HepG2 (cell line): Measurements from ENCODE around the gene TTC17. TPM values are rescaled to one million over a fixed set of nuclear protein-coding genes. Genes with fewer than 3 reads are reported as not detected.

ENCODE experiments used
- AFF4 ChIP-seq: sonication (generic); formaldehyde crosslinking; IDR thresholded peaks from 2 replicates; pipeline ENCODE4 v1.4.0; 2020; ENCODE audit warnings: missing genetic modification reagents
- BCL6 ChIP-seq: IDR thresholded peaks from 2 replicates; pipeline ENCODE4 v1.6.1; 2016; ENCODE audit warnings: missing genetic modification reagents, missing compliant biosample characterization
- FOXP1 ChIP-seq, 2 experiments: fragments of 450-650 bp in 1 of 2; IDR thresholded peaks; 2 replicates each; pipeline ENCODE4 v1.6.1; 2017 to 2018; ENCODE audit warnings: antibody characterized with exemption in 1 of 2
- PCBP2 ChIP-seq: fragments of 200-400 bp; formaldehyde crosslinking; optimal IDR thresholded peaks from 2 replicates; pipeline ENCODE3; 2018; ENCODE audit warnings: low read length, low read depth; ENCODE audit not compliant: poor library complexity, severe bottlenecking
- SNAPC2 ChIP-seq: sonication (generic); formaldehyde crosslinking; IDR thresholded peaks from 2 replicates; pipeline ENCODE4 v1.8.1; 2022; ENCODE audit warnings: mild to moderate bottlenecking, missing genetic modification reagents
- SRSF9 ChIP-seq: fragments of 200-400 bp; formaldehyde crosslinking; IDR thresholded peaks from 2 replicates; pipeline ENCODE4 v1.6.1; 2018; ENCODE audit warnings: borderline replicate concordance, mild to moderate bottlenecking, low read depth, low read length; ENCODE audit not compliant: insufficient read depth, poor library complexity, severe bottlenecking
- U2AF1 ChIP-seq: fragments of 200-400 bp; formaldehyde crosslinking; optimal IDR thresholded peaks from 2 replicates; pipeline ENCODE3; 2017; ENCODE audit warnings: mild to moderate bottlenecking, low read depth, low read length
- ZBTB42 ChIP-seq: sonication (generic); formaldehyde crosslinking; IDR thresholded peaks from 2 replicates; pipeline ENCODE4 v1.5.0; 2020; ENCODE audit warnings: mild to moderate bottlenecking, missing genetic modification reagents
- ZNF337 ChIP-seq: sonication (generic); formaldehyde crosslinking; IDR thresholded peaks from 2 replicates; pipeline ENCODE4 v1.5.1; 2020; ENCODE audit warnings: missing genetic modification reagents, low read depth, mild to moderate bottlenecking, borderline replicate concordance
- ZNF34 ChIP-seq: sonication (generic); formaldehyde crosslinking; IDR thresholded peaks from 2 replicates; pipeline ENCODE4 v1.4.0; 2020; ENCODE audit warnings: mild to moderate bottlenecking, missing genetic modification reagents, borderline replicate concordance
- ZNF362 ChIP-seq: sonication (generic); formaldehyde crosslinking; IDR thresholded peaks from 2 replicates; pipeline ENCODE4 v1.4.0; 2020; ENCODE audit warnings: missing genetic modification reagents, mild to moderate bottlenecking, borderline replicate concordance
- ZNF589 ChIP-seq: sonication (generic); formaldehyde crosslinking; conservative IDR thresholded peaks from 2 replicates; pipeline ENCODE4 v1.8.0; 2022; ENCODE audit warnings: mild to moderate bottlenecking, moderate library complexity, missing genetic modification reagents
- ZNF737 ChIP-seq: sonication (generic); formaldehyde crosslinking; IDR thresholded peaks from 2 replicates; pipeline ENCODE4 v1.5.0; 2020; ENCODE audit warnings: missing genetic modification reagents, mild to moderate bottlenecking, borderline replicate concordance
- ZNF775 ChIP-seq: sonication (generic); formaldehyde crosslinking; IDR thresholded peaks from 2 replicates; pipeline ENCODE4 v1.4.0; 2020; ENCODE audit warnings: missing genetic modification reagents, mild to moderate bottlenecking, moderate library complexity, borderline replicate concordance
- polyA plus RNA-seq, 8 experiments: library from polyadenylated mRNA; depleted of rRNA in 3 of 8; stranded (reverse) in 7 of 8; unstranded in 1 of 8; fragments of >200 nt; fragmentation: Illumina TruSeq in 4 of 8; extraction: Trizol in 4 of 8; gene quantifications; 2 replicates each; pipeline versions ENCODE4 v1.2.1 to v1.2.3, GENCODE V29; 2011 to 2016; ENCODE audit warnings: low read depth in 4 of 8, missing spikeins in 1 of 8, mixed read lengths in 1 of 8; ENCODE audit not compliant: insufficient read depth in 1 of 8
- total RNA-seq, 5 experiments: library from RNA; depleted of rRNA; stranded (reverse); fragments of >200 nt; fragmentation: Illumina TruSeq; extraction: Trizol; gene quantifications; 2 replicates each; pipeline ENCODE4 v1.2.3, GENCODE V29; 2016; ENCODE audit warnings: low read depth in 1 of 5
- TF ChIP-seq, protein P1 (sequence below): IDR thresholded peaks from 2 replicates; pipeline ENCODE4 v1.6.1; 2018; ENCODE audit warnings: missing genetic modification reagents, mild to moderate bottlenecking, missing compliant biosample characterization
- TF ChIP-seq, protein P2 (sequence below): sonication (generic); formaldehyde crosslinking; IDR thresholded peaks from 2 replicates; pipeline ENCODE4 v1.4.0; 2020; ENCODE audit warnings: mild to moderate bottlenecking, missing genetic modification reagents

The TTC17 gene
- total and polyA plus RNA-seq, 2 of the 13 experiments (the other 11 are each of a cell fraction or from before 2014, with no cell fraction given) = 55.9 to 99.7 TPM

DNA sequence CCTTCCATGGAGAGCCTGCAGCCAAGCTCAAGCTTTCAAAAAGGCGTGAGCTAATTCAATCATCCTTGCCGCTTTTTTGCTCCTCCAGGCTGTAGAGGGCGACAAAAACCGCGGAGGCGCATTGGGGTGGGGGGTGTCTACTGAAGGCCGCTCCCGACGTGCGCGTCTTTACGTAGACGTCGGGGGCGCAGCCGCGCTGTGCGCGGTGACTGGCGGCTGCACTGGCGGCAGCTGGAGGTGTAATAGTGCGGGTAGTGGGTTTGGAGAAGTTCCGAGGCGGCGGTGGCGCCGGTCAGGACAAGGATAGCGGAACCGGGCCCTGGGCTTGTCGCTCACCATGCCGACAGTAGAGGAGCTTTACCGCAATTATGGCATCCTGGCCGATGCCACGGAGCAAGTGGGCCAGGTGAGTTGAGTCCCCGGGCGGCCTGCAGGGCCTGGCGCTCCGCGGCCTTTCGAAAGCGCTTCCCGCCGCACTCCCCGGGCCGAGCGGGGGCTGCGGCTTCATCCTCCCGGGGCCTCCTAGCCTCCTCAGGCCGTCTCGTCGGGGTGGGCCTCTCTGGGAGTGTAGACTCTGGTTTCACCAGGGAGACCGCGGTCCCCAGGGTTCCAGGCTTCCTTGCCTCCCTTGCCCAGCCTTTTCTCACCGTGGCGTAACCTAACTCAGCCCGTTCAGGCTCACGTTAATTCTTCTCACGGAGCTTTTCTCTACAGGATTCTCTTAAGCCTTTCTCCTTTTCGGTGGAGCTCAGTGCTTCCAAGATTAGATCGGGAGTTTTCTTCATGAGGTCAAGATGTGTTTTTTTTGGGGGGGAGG is 46.7 kb upstream of the TTC17 start, which contains the start of gene API5 (continued):
- TF ChIP-seq ZNF775 (CRISPR knock-in tag) = no peak
- peak; percentile 51; the same call in 1 of the 2 replicates for TF ChIP-seq AFF4 (CRISPR knock-in tag)
- peak; percentile 57; the same call in 1 of the 2 replicates for TF ChIP-seq BCL6 (CRISPR knock-in tag)
- TF ChIP-seq SRSF9 = no peak
- no peak for TF ChIP-seq ZNF589 (CRISPR knock-in tag)
- TF ChIP-seq ZNF34 (CRISPR knock-in tag) = 0 out of 2 replicates have a peak, but pooled peaks have one; percentile 40
- TF ChIP-seq, protein P1, sequence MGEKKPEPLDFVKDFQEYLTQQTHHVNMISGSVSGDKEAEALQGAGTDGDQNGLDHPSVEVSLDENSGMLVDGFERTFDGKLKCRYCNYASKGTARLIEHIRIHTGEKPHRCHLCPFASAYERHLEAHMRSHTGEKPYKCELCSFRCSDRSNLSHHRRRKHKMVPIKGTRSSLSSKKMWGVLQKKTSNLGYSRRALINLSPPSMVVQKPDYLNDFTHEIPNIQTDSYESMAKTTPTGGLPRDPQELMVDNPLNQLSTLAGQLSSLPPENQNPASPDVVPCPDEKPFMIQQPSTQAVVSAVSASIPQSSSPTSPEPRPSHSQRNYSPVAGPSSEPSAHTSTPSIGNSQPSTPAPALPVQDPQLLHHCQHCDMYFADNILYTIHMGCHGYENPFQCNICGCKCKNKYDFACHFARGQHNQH (CRISPR knock-in tag) = peak; percentile 81
- no peak for TF ChIP-seq FOXP1 (IDR thresholded peaks at IDR 0.05)
- TF ChIP-seq FOXP1 (CRISPR knock-in tag; IDR thresholded peaks at IDR 0.05) = no peak
- 0 out of 2 replicates have a peak, but pooled peaks have one; percentile 64 for TF ChIP-seq SNAPC2 (CRISPR knock-in tag)
- 0 out of 2 replicates have a peak, but pooled peaks have one; percentile 80 for TF ChIP-seq ZNF737 (CRISPR knock-in tag)
- no peak for TF ChIP-seq ZBTB42
- no peak for TF ChIP-seq U2AF1
- no peak for TF ChIP-seq PCBP2
- TF ChIP-seq, protein P2, sequence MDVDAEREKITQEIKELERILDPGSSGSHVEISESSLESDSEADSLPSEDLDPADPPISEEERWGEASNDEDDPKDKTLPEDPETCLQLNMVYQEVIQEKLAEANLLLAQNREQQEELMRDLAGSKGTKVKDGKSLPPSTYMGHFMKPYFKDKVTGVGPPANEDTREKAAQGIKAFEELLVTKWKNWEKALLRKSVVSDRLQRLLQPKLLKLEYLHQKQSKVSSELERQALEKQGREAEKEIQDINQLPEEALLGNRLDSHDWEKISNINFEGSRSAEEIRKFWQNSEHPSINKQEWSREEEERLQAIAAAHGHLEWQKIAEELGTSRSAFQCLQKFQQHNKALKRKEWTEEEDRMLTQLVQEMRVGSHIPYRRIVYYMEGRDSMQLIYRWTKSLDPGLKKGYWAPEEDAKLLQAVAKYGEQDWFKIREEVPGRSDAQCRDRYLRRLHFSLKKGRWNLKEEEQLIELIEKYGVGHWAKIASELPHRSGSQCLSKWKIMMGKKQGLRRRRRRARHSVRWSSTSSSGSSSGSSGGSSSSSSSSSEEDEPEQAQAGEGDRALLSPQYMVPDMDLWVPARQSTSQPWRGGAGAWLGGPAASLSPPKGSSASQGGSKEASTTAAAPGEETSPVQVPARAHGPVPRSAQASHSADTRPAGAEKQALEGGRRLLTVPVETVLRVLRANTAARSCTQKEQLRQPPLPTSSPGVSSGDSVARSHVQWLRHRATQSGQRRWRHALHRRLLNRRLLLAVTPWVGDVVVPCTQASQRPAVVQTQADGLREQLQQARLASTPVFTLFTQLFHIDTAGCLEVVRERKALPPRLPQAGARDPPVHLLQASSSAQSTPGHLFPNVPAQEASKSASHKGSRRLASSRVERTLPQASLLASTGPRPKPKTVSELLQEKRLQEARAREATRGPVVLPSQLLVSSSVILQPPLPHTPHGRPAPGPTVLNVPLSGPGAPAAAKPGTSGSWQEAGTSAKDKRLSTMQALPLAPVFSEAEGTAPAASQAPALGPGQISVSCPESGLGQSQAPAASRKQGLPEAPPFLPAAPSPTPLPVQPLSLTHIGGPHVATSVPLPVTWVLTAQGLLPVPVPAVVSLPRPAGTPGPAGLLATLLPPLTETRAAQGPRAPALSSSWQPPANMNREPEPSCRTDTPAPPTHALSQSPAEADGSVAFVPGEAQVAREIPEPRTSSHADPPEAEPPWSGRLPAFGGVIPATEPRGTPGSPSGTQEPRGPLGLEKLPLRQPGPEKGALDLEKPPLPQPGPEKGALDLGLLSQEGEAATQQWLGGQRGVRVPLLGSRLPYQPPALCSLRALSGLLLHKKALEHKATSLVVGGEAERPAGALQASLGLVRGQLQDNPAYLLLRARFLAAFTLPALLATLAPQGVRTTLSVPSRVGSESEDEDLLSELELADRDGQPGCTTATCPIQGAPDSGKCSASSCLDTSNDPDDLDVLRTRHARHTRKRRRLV (CRISPR knock-in tag) = peak; percentile 79; the same call in 1 of the 2 replicates
- TF ChIP-seq ZNF362 (CRISPR knock-in tag) = peak; percentile 43; the same call in 1 of the 2 replicates
- TF ChIP-seq ZNF337 (CRISPR knock-in tag) = no peak
